Kasumi-1 (cell line): ENCODE results near the gene TUT7.
"Not testable (repeated sequence)": the region's sequence is repeated elsewhere in the genome, so short reads cannot be mapped to it uniquely, and the experiment has no call there.

Experiments used
- DNase-seq, 2 experiments: peaks; one replicate each; lab custom pipeline; 2025; lab: John Stamatoyannopoulos, UW

Gene TUT7

DNA sequence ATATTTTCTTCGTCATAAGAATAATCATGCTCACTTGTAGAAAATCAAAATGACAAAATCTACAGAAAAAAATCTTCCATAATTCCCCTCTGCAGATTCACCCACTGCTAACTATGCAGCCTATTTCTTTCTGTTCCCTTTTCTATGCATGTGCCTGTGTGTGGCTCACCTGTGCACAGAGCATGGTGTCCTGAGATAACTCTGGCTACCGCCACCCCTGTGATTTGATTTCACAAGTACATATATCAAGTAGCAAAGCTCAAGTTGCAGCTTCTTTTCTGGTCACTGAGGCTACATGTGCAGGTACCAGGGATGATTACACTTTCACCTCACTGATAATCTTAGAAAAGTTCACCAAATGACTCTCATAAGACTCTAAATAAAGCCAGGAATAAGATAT is 53.5 kb downstream of the TUT7 start:
- DNase-seq, result no peak

DNA sequence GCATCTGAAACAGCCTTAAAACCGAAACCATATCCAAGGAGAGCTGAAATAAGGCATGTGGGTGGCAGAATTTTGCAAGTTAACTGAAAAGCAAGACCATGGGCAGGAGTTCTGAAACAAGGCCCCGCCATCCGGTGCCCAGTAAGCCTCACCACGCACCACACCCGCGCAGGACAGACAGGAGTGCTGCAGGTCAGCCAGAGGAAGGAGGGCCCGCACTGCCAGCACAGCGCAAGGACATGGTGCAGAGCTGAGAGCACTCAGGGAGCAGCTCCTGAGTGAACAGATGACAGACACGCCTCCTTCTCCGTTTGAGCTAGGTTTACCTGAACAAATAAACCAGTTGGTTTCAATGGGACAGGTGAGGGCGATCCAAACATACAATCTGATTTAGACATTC is 55.3 kb downstream of the TUT7 start:
- no peak for DNase-seq

DNA sequence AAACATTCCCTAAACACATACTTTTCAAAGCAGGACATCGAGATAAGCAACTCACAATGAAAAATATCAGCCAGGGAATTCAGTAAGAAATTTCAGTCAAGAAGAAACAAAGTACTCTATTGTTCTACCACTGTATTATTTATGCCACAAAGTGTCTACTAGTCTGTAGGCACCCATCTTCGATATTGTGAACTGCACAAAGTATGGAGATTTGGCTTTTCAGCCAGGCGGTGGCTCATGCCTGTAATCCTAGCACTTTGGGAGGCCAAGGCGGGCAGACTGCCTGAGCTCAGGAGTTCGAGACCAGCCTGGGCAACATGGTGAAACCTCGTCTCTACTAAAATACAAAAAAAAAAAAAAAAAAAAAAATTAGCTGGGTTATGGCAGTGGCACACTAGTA is 63.9 kb downstream of the TUT7 start:
- DNase-seq, result not testable (repeated sequence)

DNA sequence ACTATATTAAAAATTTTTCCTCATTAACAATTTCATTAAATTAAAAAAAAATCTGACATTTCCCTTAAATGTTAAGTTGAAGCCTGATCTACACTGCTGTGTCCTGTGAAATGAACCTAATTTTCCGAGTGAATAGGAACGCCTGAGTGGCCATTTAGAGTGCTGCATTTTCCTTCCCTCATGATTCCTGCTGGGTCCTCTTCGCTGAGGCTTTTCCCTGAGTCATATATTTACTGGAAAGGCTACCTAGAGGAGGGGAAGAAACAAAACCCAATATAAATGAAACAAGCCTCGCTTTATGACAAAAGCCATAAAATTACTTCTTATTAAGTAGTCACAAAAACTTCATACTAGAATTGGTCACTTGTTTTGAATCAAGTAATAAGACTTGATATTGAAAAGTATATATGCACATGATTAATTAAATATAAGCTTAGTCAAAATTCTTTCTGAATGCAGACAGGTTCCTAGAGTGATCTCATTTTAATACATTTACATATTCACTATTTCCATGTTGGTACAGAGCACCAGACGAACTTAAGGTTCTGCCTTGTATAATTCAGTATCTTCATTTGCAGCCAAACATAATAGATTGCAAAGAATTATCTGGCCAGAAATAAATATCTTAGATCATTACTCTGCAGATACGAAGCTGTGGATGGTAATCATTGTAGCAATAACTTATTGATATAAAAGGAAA is 65.6 kb downstream of the TUT7 start:
- DNase-seq, result no peak

- DNase-seq, result peak; percentile 58 to 61
Observed at GRCh38 chr9:86287013-86287412, 67.2 kb downstream of the TUT7 start.

DNA sequence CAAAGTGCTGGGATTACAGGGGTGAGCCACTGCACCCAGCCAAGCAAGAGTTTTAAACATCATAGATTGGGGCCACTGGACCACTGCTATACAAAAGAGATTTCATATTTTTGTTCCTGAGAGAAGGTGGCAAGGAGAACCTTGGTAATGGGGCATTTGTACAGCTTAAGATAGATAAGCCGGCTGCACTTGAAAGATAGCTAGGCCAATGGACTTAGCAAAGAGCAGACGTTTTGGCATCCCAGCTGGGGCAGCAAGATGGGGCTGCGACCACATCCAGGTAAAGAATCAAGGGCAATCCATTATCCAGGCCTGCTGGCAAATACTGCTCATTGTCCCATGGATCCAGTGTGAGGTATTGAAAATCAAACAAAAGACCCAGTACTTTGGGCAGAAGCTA is 67.9 kb downstream of the TUT7 start:
- no peak for DNase-seq

- no peak for DNase-seq
Observed at GRCh38 chr9:86285261-86285660, 68.9 kb downstream of the TUT7 start.

GRCh38 chr9:86282979-86283535 is 71.2 kb downstream of the TUT7 start:
- peak; percentile 26 to 43 for DNase-seq

GRCh38 chr9:86282077-86282978 is 71.9 kb downstream of the TUT7 start, which contains the start of gene ISCA1:
Gene ISCA1 (minus strand): TSS chr9:86282538. CDS start chr9:86282458, 80 bp downstream.
- peak; percentile 78 to 86 for DNase-seq

DNA sequence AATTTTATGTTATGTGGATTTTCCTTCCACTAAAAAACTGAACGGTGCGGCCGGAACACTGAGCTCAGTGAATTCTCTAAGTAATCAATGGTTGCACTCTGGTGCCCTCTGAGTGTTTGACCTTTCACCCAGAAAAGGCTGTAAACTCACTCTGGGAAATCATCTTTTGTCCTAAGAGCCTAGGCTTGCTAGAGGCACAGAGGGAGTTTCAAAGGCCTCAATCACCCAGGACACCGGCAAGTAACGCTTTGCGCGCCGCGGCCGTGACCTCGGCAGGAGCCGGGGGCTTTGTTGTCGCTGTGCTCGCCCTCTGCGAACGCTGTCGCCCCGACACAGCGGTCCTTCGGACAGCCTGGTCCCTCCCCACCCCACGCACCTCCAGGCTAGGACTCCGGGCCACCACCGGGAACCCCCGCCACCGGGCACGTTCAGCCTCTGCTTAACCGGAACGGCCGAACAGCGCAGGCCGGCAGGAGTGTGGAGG is 72.6 kb downstream of the TUT7 start:
- DNase-seq, result peak; percentile 35 to 44

GRCh38 chr9:86280580-86280979 is 73.6 kb downstream of the TUT7 start:
- DNase-seq, result no peak

GRCh38 chr9:86279839-86280238 is 74.4 kb downstream of the TUT7 start:
- no peak for DNase-seq

GRCh38 chr9:86277072-86277471 is 77.1 kb downstream of the TUT7 start:
- no peak for DNase-seq

DNA sequence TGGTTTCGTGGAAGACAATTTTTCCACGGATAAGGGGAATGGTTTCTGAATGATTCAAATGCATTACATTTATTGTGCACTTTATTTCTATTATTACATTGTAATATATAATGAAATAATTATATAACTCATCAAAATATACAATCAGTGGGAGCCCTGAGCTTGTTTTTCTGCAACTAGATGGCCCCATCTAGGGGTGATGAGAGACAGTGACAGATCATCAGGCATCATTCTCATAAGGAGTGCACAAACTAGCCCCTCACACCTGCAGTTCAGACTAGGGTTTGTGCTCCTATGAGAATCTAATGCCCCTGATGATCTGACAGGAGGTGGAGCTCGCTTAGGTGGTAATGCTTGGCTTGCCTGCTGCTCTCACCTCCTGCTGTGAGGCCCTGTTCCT is 78.2 kb downstream of the TUT7 start:
- peak in 1 of 2 experiments; percentile 12 for DNase-seq

DNA sequence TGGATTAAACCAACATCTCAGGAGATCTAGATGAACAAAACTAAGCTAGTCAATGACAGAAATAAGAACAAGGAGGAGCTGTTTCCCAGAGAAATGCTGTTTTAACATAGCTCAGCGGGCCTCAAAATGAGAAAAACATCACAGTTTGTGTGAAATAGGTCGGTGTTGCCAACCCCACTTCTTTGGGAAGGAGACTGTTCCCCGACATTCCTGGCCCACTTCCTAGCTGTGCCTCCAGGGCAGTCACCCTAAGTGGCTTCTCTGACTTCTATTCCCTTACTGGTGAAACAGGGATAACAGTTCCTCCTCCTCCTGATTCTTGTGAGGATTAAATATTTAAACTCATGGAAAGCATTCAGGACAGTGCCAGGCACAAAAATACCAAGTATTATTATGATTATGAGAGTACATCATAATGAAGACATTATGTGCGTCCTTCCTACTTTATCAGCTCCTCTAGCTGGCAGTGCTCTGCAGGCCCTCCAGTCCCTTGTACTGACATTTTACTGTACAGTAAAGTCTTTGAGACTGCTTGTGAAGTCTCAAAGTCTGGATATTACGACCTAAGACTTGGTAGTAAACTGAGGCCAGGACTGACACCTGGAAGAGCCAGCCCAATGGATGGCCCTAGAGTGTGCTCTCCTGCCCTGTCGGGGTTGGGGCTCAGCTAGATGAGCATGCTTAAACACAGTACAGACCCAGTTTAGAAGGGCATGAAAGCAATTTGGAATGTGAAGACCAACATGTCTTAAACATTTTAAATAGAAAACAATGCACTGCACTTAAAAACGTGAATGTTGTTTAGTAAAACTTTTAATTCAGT is 79.2 kb downstream of the TUT7 start:
- no peak for DNase-seq

DNA sequence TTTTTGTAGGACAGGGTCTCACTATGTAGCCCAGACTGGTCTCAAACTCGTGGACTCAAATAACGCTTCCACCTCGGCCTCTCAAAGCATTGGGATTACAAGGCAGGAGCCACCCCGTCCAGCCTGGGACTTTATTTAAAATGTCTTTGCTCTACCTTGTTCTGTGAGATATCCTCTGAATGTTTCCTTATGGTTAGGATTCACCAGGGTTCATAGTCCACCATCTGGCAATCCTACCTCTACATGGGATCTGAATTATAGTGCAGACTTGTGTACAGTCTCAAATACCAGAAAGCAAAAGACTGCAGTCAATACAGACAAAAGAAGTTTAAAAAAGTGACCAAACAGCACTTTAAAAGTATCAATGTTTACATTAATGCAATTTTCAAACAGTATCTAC is 82.0 kb downstream of the TUT7 start:
- no peak for DNase-seq

DNA sequence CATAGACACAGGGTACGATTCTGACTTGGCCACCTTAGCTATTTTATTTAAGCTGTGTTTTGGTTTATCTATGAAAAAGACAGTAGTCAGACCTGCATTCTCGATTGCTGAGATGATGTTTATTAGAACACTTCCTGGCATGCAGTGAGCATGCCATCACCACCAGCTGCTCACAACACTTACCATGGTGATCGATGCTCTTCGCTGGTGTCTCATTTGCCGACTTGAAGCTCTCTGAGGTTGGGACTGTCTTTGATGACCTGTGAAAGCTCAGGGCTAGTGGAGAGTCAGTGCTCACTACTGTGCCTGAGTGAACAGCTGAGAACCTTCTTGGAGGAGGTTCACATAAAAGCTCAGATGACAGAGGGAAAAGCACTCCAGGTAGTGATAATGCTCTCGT is 90.3 kb downstream of the TUT7 start:
- no peak for DNase-seq

GRCh38 chr9:86262492-86262891 is 91.7 kb downstream of the TUT7 start:
- DNase-seq, result no peak

DNA sequence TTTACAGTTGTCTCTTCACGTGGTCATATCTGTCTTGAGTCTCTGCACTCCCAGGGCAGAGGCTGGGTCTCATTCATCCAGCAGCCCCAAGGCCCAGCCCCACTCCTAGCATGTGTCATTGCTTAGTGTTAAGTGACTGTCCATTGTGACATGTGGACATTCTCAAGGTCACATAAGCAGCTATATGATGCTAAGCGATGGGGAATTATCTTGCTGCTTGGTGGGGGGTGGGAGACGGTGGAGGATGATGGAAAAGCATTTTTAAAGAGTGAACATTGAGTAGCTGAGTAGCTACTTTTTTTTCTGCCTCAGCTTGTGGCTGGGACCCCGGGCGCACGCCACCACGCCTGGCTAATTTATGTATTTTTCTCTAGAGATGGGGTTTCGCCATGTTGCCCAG is 94.7 kb downstream of the TUT7 start, which contains the start of gene C9orf153:
C9orf153 (minus strand) TSS at position 101 of the 400 bp plus-strand sequence. CDS start 30,054 bp downstream, outside the sequence.
- no peak for DNase-seq

DNA sequence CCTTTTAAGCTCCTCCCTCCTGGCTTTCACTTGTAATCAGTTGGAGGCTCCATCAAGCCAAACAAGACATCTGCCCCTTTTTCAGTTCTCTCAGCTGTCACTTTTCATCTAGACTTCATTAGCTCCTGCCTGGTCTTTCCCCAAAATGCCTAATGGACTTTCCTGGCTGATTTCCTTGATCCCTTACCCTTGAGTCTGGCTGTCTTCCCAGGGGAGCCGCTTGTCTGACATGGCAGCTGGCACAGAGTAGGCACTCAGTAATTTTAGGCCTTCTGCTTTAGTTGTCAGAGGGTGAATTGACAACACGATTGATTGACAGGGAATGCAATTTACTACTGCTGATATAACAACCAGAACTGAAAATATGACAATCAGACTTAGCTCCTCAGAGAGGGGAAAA is 96.8 kb downstream of the TUT7 start:
- no peak for DNase-seq

DNA sequence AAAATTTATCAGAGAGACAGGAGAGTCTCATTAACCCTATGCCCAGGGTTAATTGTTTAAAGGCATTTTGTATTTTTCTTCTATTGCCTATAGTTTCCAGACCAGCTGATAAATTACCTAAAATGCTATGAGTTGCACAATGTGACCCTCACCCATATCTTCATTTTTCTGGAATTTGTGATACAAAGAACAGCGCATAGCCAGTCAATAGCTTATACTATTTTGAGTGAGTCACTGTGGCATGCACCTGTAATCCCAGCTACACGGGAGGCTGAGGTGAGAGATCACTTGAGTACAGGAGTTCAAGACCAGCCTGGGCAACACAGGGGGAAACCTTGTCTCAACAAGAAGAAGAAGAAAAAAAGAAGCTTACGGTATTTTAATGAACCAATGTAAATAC is 97.6 kb downstream of the TUT7 start:
- no peak for DNase-seq

DNA sequence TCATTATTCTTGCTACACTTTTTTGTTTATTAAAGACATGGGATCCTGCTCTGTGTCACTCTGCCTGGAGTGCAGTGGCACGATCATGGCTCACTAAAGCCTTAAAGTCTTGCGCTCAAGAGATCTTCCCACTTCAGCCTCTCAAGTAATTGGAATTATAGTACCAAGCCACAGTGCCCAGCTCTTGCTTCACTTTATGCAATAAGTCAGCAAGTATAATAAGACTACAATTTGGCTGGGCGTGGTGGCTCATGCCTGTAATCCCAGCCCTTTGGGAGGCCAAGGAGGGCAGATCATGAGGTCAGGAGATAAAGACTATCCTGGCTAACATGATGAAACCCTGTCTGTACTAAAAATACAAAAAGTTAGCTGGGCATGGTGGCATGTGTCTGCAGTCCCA is 100.6 kb downstream of the TUT7 start:
- DNase-seq, result no peak
